Measurements from ENCODE around the gene HIGD1C.
"Not testable (repeated sequence)": the region's sequence is repeated elsewhere in the genome, so short reads cannot be mapped to it uniquely, and the experiment has no call there.

HIGD1C gene

DNA sequence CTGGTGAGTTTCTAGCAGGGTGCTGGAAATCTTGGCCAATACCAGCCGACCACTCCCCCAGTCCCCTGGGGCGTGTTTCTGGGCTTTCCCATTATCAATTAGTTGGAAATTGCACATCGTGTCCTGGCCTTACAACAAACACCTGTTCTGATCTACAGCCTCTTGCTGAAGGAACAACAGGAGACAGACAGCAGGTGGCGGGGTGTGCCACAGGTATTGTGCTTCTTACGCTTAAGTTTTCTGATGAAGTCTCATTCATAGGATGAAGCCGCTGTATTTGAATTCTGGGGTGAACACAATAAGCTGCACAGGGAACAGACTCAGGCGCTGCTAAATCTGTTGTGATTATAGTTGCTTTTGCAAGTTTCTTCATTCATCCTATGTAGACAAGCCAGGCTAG lies 703 bp downstream of the HIGD1C start:
- H3K27ac ChIP-seq (ENCODE audit: low read depth, low read length): no peak overlapping the region
- H3K36me3 ChIP-seq (ENCODE audit: control insufficient read depth, low read length): no peaks in the 10 kb centered on the region
- TF ChIP-seq, protein P1, sequence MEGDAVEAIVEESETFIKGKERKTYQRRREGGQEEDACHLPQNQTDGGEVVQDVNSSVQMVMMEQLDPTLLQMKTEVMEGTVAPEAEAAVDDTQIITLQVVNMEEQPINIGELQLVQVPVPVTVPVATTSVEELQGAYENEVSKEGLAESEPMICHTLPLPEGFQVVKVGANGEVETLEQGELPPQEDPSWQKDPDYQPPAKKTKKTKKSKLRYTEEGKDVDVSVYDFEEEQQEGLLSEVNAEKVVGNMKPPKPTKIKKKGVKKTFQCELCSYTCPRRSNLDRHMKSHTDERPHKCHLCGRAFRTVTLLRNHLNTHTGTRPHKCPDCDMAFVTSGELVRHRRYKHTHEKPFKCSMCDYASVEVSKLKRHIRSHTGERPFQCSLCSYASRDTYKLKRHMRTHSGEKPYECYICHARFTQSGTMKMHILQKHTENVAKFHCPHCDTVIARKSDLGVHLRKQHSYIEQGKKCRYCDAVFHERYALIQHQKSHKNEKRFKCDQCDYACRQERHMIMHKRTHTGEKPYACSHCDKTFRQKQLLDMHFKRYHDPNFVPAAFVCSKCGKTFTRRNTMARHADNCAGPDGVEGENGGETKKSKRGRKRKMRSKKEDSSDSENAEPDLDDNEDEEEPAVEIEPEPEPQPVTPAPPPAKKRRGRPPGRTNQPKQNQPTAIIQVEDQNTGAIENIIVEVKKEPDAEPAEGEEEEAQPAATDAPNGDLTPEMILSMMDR (IDR thresholded peaks at IDR 0.05; ENCODE audit: low read depth, low read length, poor library complexity, severe bottlenecking): no peak
- TF ChIP-seq EZH2phosphoT487 (IDR thresholded peaks at IDR 0.05; ENCODE audit: borderline replicate concordance, low read length): no peak
- no peaks in the 10 kb centered on the region for H3K9me3 ChIP-seq (ENCODE audit: control insufficient read depth, insufficient read depth, low read length)
- H3K4me1 ChIP-seq (ENCODE audit: control insufficient read depth, low read length): peaks cover 6% of the 10 kb centered on the region; the same call in 1 of the 2 replicates
- no peak overlapping the region for H3K4me2 ChIP-seq (ENCODE audit: low read length)
- no peaks in the 10 kb centered on the region for H3K27me3 ChIP-seq (ENCODE audit: control insufficient read depth, low read length)
- H3K4me3 ChIP-seq (ENCODE audit: low read length): no peak overlapping the region
- H3F3A ChIP-seq (ENCODE audit: control insufficient read depth, insufficient read depth): no peaks in the 10 kb centered on the region
- no peaks in the 10 kb centered on the region for H3K79me2 ChIP-seq (ENCODE audit: control insufficient read depth, low read length)
- no peaks in the 10 kb centered on the region for H4K20me1 ChIP-seq (ENCODE audit: control insufficient read depth, insufficient read depth, low read depth, low read length)
- no peaks in the 10 kb centered on the region for H3K9me2 ChIP-seq (replicated peaks; ENCODE audit: control insufficient read depth, low read length)

DNA sequence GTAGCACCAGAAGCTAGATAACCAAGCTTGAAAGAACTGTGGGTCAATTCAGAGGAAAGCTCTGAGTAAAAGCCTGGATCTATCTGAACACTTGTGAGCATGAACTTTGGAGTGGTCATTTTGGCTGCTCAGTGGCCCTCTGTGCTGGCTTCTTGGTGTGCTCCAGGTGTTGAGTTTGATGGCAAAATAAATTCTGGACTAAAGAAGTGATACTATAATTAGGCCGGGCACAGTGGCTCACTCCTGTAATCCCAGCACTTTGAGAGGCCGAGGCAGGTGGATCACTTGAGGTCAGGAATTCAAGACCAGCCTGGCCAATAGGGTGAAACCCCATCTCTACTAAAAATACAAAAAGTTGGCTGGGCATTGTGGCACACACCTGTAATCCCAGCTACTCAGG lies 2.4 kb downstream of the HIGD1C start:
- not testable (repeated sequence) for H3K4me2 ChIP-seq (ENCODE audit: low read length); H4K20me1 ChIP-seq (ENCODE audit: control insufficient read depth, insufficient read depth, low read depth, low read length); H3K27me3 ChIP-seq (ENCODE audit: control insufficient read depth, low read length); H3K79me2 ChIP-seq (ENCODE audit: control insufficient read depth, low read length); H3F3A ChIP-seq (ENCODE audit: control insufficient read depth, insufficient read depth); H3K36me3 ChIP-seq (ENCODE audit: control insufficient read depth, low read length); H3K9me2 ChIP-seq (replicated peaks; ENCODE audit: control insufficient read depth, low read length); H3K4me1 ChIP-seq (ENCODE audit: control insufficient read depth, low read length); H3K27ac ChIP-seq (ENCODE audit: low read depth, low read length); H3K4me3 ChIP-seq (ENCODE audit: low read length); H3K9me3 ChIP-seq (ENCODE audit: control insufficient read depth, insufficient read depth, low read length)

DNA sequence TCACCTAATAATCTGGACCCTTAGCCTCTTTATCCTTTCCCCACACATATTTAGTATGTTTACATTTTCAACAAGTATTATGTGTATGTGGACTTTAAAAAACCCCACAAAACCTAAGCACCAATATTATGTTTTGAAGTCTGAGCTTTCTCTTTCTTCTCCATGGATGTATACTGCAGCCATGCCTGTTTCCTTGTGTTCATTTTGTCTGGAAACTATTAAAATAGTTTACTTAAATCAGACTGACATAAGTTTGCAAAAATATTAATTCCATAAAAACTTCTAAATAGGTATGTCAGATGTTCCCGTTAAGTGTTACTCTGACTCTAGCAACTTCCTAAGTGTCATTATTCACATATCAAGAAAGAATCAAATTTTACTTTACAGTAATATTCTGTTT lies 2.9 kb downstream of the HIGD1C start:
- Histone ChIP-seq H3K27ac (ENCODE audit: low read depth, low read length) (no peak overlapping the region), H3K4me2 (ENCODE audit: low read length) (no peak overlapping the region), H3F3A (ENCODE audit: control insufficient read depth, insufficient read depth) (no peaks in the 10 kb centered on the region), H3K4me3 (ENCODE audit: low read length) (no peak overlapping the region), H3K9me2 (replicated peaks; ENCODE audit: control insufficient read depth, low read length) (no peaks in the 10 kb centered on the region), H3K9me3 (ENCODE audit: control insufficient read depth, insufficient read depth, low read length) (no peaks in the 10 kb centered on the region), H4K20me1 (ENCODE audit: control insufficient read depth, insufficient read depth, low read depth, low read length) (no peaks in the 10 kb centered on the region), H3K27me3 (ENCODE audit: control insufficient read depth, low read length) (no peaks in the 10 kb centered on the region), H3K79me2 (ENCODE audit: control insufficient read depth, low read length) (no peaks in the 10 kb centered on the region), H3K4me1 (ENCODE audit: control insufficient read depth, low read length) (peaks cover 9% of the 10 kb centered on the region), H3K36me3 (ENCODE audit: control insufficient read depth, low read length) (no peaks in the 10 kb centered on the region)
- TF ChIP-seq, protein P1 (IDR thresholded peaks at IDR 0.05; ENCODE audit: low read depth, low read length, poor library complexity, severe bottlenecking): no peak
- no peak for TF ChIP-seq EZH2phosphoT487 (IDR thresholded peaks at IDR 0.05; ENCODE audit: borderline replicate concordance, low read length)

DNA sequence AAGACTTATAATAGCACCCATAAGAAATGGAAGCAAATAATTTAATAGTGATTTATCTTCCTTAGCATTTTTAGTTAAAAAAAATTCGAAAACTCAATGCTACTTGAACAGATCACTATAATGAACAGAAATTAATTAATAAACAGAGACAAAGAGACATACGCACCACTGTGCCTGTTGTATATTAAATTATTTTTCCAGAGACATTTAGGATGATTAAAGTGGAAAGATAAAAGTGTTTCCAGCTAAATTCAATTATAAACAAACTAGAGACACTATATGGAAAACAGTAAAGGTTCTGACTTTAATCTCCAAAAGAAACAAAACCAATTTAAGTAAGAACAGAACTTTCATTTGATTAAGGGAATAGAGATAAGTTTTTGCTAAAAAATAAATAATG lies 3.4 kb downstream of the HIGD1C start:
- no peaks in the 10 kb centered on the region for H3K9me2 ChIP-seq (replicated peaks; ENCODE audit: control insufficient read depth, low read length)
- H3F3A ChIP-seq (ENCODE audit: control insufficient read depth, insufficient read depth): no peaks in the 10 kb centered on the region
- H4K20me1 ChIP-seq (ENCODE audit: control insufficient read depth, insufficient read depth, low read depth, low read length): no peaks in the 10 kb centered on the region
- no peaks in the 10 kb centered on the region for H3K9me3 ChIP-seq (ENCODE audit: control insufficient read depth, insufficient read depth, low read length)
- no peak overlapping the region for H3K4me3 ChIP-seq (ENCODE audit: low read length)
- H3K27me3 ChIP-seq (ENCODE audit: control insufficient read depth, low read length): no peaks in the 10 kb centered on the region
- TF ChIP-seq, protein P1 (IDR thresholded peaks at IDR 0.05; ENCODE audit: low read depth, low read length, poor library complexity, severe bottlenecking): no peak
- no peak for TF ChIP-seq EZH2phosphoT487 (IDR thresholded peaks at IDR 0.05; ENCODE audit: borderline replicate concordance, low read length)
- H3K4me1 ChIP-seq (ENCODE audit: control insufficient read depth, low read length): peaks cover 12% of the 10 kb centered on the region
- no peaks in the 10 kb centered on the region for H3K79me2 ChIP-seq (ENCODE audit: control insufficient read depth, low read length)
- no peaks in the 10 kb centered on the region for H3K36me3 ChIP-seq (ENCODE audit: control insufficient read depth, low read length)
- H3K27ac ChIP-seq (ENCODE audit: low read depth, low read length): no peak overlapping the region
- no peak overlapping the region for H3K4me2 ChIP-seq (ENCODE audit: low read length)
